SU-DHL-6 (cell line): ENCODE measurements around the gene SLC35B2.

ENCODE experiments used
- EZH2phosphoT487 ChIP-seq: fragments of 200-600 bp; sonication (generic), shearing (Covaris generic); conservative IDR thresholded peaks from 2 replicates; pipeline ENCODE4 v1.6.1; 2018; ENCODE audit warnings: mild to moderate bottlenecking, antibody characterized with exemption, low read length, moderate library complexity, mixed read lengths
- TF ChIP-seq, protein P1 (sequence below): fragments of 200-600 bp; sonication (generic); IDR thresholded peaks from one replicate; pipeline ENCODE4 v1.5.1; 2017; ENCODE audit warnings: antibody characterized with exemption, mild to moderate bottlenecking, low read length, moderate library complexity; ENCODE audit not compliant: insufficient read depth, poor library complexity, severe bottlenecking

DNA sequence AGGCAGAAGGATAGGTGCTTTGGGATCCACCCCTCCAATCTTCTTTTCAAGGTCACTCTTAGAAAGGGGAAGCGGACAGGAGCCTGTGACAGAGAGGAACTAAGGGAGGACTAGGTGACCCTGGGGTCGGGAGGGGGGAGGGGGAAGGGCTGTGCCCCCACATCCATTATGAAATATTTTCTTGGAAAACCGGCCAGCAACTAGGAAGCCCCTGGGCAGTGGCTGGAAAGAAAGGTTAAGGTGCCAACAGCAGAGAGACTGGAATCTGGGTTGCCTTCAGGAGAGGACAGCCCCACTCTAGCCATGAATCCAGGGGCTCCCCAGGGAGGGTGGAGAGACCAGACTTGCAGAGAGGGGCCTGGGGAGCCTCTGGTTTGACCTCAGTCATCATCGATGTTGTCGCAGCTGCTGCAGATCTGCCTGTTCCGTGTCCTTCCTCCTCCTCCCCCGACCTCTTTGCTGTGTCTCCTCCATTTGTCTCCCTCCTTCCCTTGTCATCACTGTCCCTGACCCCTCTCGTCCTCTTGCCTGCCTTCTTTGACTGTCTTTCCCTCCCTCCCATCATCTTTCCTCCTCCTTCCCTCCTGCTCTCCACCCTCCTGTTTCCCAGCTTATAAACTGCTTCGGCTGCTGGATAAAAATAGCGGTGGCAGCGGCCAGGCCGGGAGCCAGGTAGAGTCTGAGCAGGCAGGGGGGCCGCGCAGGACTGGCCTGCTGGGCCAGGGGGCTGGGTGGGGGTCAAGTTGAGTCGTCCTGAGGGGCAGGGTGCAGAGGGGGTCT is 30.8 kb downstream of the SLC35B2 start:
- TF ChIP-seq, protein P1, sequence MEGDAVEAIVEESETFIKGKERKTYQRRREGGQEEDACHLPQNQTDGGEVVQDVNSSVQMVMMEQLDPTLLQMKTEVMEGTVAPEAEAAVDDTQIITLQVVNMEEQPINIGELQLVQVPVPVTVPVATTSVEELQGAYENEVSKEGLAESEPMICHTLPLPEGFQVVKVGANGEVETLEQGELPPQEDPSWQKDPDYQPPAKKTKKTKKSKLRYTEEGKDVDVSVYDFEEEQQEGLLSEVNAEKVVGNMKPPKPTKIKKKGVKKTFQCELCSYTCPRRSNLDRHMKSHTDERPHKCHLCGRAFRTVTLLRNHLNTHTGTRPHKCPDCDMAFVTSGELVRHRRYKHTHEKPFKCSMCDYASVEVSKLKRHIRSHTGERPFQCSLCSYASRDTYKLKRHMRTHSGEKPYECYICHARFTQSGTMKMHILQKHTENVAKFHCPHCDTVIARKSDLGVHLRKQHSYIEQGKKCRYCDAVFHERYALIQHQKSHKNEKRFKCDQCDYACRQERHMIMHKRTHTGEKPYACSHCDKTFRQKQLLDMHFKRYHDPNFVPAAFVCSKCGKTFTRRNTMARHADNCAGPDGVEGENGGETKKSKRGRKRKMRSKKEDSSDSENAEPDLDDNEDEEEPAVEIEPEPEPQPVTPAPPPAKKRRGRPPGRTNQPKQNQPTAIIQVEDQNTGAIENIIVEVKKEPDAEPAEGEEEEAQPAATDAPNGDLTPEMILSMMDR = no peak
- no peak for TF ChIP-seq EZH2phosphoT487
